Duodenal mucosa (tissue), 2 donors: ENCODE data around the gene ST6GALNAC5.

ENCODE experiments used
- H3K27ac ChIP-seq: one replicate; pipeline ENCODE4 v1.7.0; 2013; ENCODE audit warnings: low read depth, low read length
- H3K27me3 ChIP-seq, 2 donors: one replicate each; pipeline ENCODE4 v1.7.0; 2013; ENCODE audit warnings: low read length in 2 of 2, control low read depth in 1 of 2; ENCODE audit not compliant: insufficient read depth in 2 of 2, control insufficient read depth in 1 of 2
- H3K36me3 ChIP-seq, 2 donors: one replicate each; pipeline ENCODE4 v1.7.0; 2013; ENCODE audit warnings: low read length in 2 of 2, control low read depth in 1 of 2; ENCODE audit not compliant: insufficient read depth in 2 of 2, control insufficient read depth in 1 of 2
- H3K4me1 ChIP-seq, 2 donors: one replicate each; pipeline ENCODE4 v1.7.0; 2013; ENCODE audit warnings: low read length in 2 of 2, control low read depth in 1 of 2; ENCODE audit not compliant: insufficient read depth in 2 of 2, control insufficient read depth in 1 of 2
- H3K4me3 ChIP-seq, 2 donors: one replicate each; pipeline ENCODE4 v1.7.0; 2013; ENCODE audit warnings: low read length in 2 of 2, low read depth in 1 of 2
- H3K9ac ChIP-seq, 2 donors: one replicate each; pipeline ENCODE4 v1.7.0; 2013; ENCODE audit warnings: low read length in 2 of 2, low read depth in 1 of 2
- H3K9me3 ChIP-seq, 2 donors: one replicate each; pipeline ENCODE4 v1.7.0; 2013; ENCODE audit warnings: low read length in 2 of 2, control low read depth in 1 of 2; ENCODE audit not compliant: control insufficient read depth in 1 of 2

The ST6GALNAC5 gene

DNA sequence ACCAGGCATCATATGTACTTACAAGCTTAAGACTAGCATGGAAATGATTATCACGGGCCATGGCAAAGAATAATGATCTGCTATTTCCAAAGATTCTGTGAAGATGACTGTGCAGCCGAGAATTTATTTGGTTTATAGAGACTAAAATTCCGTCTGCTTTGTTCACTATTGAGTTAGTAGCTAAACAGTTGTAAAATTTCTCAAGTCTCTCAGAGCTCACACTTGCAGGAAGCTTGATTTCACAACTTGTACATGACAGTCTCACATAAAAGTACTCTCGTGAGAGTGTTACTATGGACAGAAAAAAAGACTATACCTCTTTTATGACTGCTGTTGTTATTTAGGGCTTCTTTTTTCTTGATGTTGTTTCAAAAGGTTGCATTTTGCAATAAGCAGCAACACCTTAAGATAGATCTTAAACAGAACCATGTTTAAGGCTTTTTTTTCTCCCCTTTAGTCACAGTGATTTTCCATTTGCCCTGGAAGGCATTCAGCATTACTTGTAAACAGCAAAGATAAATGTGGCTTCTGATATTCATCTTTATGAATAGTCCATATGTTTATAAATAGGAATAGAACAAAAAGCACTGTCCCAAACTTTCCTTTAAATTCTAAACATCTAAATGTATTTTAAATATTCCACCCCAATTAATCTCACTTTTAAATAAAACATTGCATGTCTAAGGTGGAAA is 24.8 kb downstream of the ST6GALNAC5 start:
- H3K4me1 ChIP-seq = no peaks in the 10 kb centered on the region
- H3K27ac ChIP-seq = no peak overlapping the region
- H3K36me3 ChIP-seq = no peaks in the 10 kb centered on the region

DNA sequence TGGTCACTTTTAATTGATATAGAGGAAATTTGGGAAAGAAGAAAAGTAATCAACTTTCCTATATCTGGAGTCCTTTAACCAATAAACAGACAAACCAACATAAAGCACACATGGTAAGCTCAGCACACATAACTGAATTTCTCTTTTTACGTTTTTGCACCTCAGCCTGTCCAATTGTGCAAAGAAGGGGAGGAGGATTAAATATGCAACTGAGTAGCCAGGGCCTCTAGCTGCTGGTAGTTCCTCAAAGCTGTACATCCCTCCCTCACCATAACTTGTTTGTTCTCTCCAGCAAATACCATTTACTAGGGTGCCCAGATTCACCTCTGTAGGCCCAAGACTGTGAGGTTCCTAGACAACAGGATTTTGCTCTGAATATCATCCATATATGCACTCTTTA is 25.4 kb downstream of the ST6GALNAC5 start:
- Histone ChIP-seq H3K36me3 (no peaks in the 10 kb centered on the region), H3K9me3 (no peaks in the 10 kb centered on the region), H3K27ac (no peak overlapping the region), H3K9ac (no peak overlapping the region), H3K4me1 (no peaks in the 10 kb centered on the region), H3K27me3 (no peaks in the 10 kb centered on the region), H3K4me3 (no peak overlapping the region)

More for the DNA sequence above, 24.8 kb downstream of the ST6GALNAC5 start:
- Histone ChIP-seq H3K27me3 (no peaks in the 10 kb centered on the region), H3K4me3 (no peak overlapping the region), H3K9me3 (no peaks in the 10 kb centered on the region), H3K9ac (no peak overlapping the region)

DNA sequence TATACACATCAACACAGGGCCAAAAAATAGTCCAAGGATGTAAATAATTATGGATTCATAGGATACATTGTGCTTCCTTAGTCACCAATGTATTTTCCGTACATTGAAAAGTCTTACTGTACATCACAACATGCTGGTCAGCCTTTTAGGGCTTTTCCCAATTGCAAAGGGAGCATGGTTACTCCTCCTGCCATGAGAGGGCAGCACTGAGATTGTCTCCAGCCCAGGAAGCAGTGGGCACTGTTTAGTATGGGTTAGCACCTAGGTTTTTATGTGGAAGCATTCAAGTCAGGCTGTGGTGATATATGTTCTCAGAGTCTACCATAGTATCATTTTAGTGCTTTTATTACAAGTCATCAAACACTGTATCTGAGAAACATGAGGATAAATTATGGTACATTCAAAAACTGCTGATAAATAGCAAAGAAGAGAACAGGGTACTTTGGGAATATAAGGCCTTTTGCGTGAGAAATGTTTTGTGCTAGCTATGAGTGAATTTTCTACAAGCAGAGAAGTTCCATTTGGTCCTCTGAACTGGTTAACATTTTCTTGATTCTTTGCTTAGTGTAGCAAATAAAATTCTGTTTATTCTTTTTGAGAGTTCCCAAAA is 34.0 kb downstream of the ST6GALNAC5 start:
- Histone ChIP-seq H3K27ac (no peak overlapping the region), H3K9ac (no peak overlapping the region), H3K36me3 (no peaks in the 10 kb centered on the region), H3K9me3 (no peaks in the 10 kb centered on the region), H3K4me3 (no peak overlapping the region), H3K27me3 (no peaks in the 10 kb centered on the region), H3K4me1 (no peaks in the 10 kb centered on the region)

- no peaks in the 10 kb centered on the region for H3K36me3 ChIP-seq
- no peak overlapping the region for H3K27ac ChIP-seq
- no peaks in the 10 kb centered on the region for H3K27me3 ChIP-seq
- no peaks in the 10 kb centered on the region for H3K9me3 ChIP-seq
- H3K4me1 ChIP-seq = no peaks in the 10 kb centered on the region
- no peak overlapping the region for H3K4me3 ChIP-seq
- H3K9ac ChIP-seq = no peak overlapping the region
Measured at GRCh38 chr1:76905876-76906595, 38.8 kb downstream of the ST6GALNAC5 start.

DNA sequence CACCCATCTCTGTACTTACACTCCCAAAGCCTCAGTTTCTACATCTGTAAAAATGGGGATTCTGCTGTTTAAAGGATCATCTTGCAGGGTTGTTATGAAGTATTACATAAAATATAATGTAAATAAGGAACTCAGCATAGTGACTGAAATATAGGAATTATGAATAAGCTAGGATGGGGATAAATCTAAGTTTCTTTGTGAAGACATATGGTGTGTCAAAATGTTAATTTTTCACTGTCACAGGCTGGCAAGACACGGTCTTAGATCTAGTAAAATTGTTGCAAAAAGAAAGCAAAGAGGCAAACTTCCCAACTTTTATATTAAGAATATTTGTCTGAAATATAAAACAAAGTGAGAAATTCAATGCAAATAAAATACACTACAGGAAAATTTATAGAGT is 42.0 kb downstream of the ST6GALNAC5 start:
- H3K9ac ChIP-seq = no peak overlapping the region
- H3K27ac ChIP-seq = no peak overlapping the region
- H3K36me3 ChIP-seq = no peaks in the 10 kb centered on the region
- H3K4me1 ChIP-seq = no peaks in the 10 kb centered on the region
- no peaks in the 10 kb centered on the region for H3K9me3 ChIP-seq
- H3K4me3 ChIP-seq = no peak overlapping the region
- H3K27me3 ChIP-seq = no peaks in the 10 kb centered on the region

- Histone ChIP-seq H3K4me3 (no peak overlapping the region), H3K27me3 (no peaks in the 10 kb centered on the region), H3K36me3 (no peaks in the 10 kb centered on the region), H3K9me3 (no peaks in the 10 kb centered on the region), H3K9ac (no peak overlapping the region), H3K4me1 (no peaks in the 10 kb centered on the region), H3K27ac (no peak overlapping the region)
Measured at GRCh38 chr1:76919085-76919484, 51.8 kb downstream of the ST6GALNAC5 start.

- Histone ChIP-seq H3K4me3 (no peak overlapping the region), H3K9me3 (no peaks in the 10 kb centered on the region), H3K9ac (no peak overlapping the region), H3K4me1 (no peaks in the 10 kb centered on the region), H3K36me3 (no peaks in the 10 kb centered on the region), H3K27ac (no peak overlapping the region), H3K27me3 (no peaks in the 10 kb centered on the region)
Measured at GRCh38 chr1:76921590-76921989, 54.3 kb downstream of the ST6GALNAC5 start.

DNA sequence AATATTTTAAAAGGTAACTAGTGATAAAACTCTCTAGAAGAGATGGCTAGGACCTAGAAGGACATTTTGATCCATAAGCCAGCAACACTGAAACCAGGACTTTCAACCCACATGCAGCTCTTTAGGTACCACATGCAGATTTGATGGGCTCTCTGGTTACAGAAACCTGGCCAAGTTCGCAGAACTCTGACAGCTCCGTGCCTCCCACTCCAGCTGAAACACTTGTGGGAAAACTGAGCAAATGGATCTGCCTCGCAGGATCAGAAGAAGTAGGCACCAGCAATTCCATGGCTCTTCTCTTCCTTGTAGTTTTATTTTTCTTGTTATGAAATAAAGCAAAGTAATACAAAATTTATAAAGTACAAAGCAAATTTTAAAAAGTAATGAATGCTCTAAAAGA is 58.5 kb downstream of the ST6GALNAC5 start:
- Histone ChIP-seq H3K4me3 (no peak overlapping the region), H3K4me1 (no peaks in the 10 kb centered on the region), H3K27me3 (no peaks in the 10 kb centered on the region), H3K9me3 (peaks cover 0 to 1% of the 10 kb centered on the region in 2 donors), H3K9ac (no peak overlapping the region), H3K36me3 (no peaks in the 10 kb centered on the region), H3K27ac (no peak overlapping the region)

DNA sequence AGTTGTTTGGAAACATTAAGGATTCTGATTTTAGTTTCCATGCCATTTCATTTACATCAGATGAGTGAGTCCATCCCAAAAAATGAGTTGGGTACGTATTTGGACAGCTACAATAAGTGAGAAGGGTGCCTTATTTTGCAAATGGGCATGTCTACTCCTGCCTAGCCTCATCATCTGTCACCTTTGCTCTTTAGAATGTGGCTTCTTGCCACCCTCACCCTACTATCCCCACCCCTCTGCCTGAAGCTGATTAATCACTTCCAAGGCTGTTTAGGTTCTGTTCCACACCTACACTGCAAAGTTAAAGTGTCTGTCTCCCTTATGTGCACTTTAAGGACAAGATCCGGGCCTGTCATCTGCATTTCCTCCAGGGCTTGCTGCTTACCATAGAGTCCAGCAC is 61.2 kb downstream of the ST6GALNAC5 start:
- Histone ChIP-seq H3K4me3 (no peak overlapping the region), H3K9ac (no peak overlapping the region), H3K36me3 (no peaks in the 10 kb centered on the region), H3K4me1 (no peaks in the 10 kb centered on the region), H3K27ac (no peak overlapping the region), H3K9me3 (peaks cover 4 to 5% of the 10 kb centered on the region in 2 donors), H3K27me3 (peaks cover 0 to 4% of the 10 kb centered on the region in 2 donors)

DNA sequence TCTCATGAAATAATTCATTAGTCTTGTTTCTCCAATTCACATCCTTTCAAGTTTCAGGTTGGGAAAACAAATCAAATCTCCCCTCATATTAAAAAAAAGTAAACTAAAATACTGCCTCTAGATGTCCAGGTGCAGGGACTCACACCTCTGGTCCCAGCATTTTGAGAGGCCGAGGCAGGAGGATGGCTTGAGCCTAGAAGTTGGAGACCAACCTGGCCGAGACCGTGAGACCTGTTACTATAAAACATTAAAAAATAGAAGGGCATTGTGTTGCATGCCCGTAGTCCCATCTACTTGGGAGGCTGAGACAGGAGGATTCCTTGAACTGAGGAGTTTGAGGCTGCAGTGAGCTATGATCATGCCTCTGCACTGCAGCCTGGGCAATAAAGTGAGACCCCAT is 61.9 kb downstream of the ST6GALNAC5 start:
- no peaks in the 10 kb centered on the region for H3K4me1 ChIP-seq
- H3K36me3 ChIP-seq = no peaks in the 10 kb centered on the region
- H3K9me3 ChIP-seq = peaks cover 4 to 5% of the 10 kb centered on the region in 2 donors
- no peak overlapping the region for H3K9ac ChIP-seq
- H3K4me3 ChIP-seq = no peak overlapping the region
- H3K27ac ChIP-seq = no peak overlapping the region
- peaks cover 0 to 4% of the 10 kb centered on the region in 2 donors for H3K27me3 ChIP-seq
